Measurements from ENCODE around the gene MAN1A2. TPM values are rescaled to one million over a fixed set of nuclear protein-coding genes. Genes with fewer than 3 reads are reported as not detected.
"Not testable (repeated sequence)": the region's sequence is repeated elsewhere in the genome, so short reads cannot be mapped to it uniquely, and the experiment has no call there.

The MAN1A2 gene
- total RNA-seq, 1 experiment from 2014 or later, result 28.7 TPM

GRCh38 chr1:117453958-117454357 lies 86.7 kb downstream of the MAN1A2 start:
- no peak for TF ChIP-seq POLR2AphosphoS5 (IDR thresholded peaks at IDR 0.05; ENCODE audit: low read depth, low read length)
- TF ChIP-seq CTCF (IDR thresholded peaks at IDR 0.05), result no peak
- TF ChIP-seq TCF7L2 (IDR thresholded peaks at IDR 0.05; ENCODE audit: low read depth, low read length), result no peak
- TF ChIP-seq REST (IDR thresholded peaks at IDR 0.05; ENCODE audit: insufficient read depth in 1 of 2, low read depth in 2 of 2, low read length in 1 of 2), result no peak
- TF ChIP-seq SIN3A (IDR thresholded peaks at IDR 0.05; ENCODE audit: borderline replicate concordance, insufficient read depth, low read depth, low read length), result no peak
- in situ Hi-C loops (cut with HindIII; ENCODE audit: low pct_unique_long_range_greater_than_20kb, low sequenced_read_pairs), result no loop called here
- H3K27me3 ChIP-seq (ENCODE audit: control insufficient read depth, insufficient read depth, low read length), result no peaks in the 10 kb centered on the region
- H3K4me3 ChIP-seq (ENCODE audit: low read depth in 2 of 2, low read length in 2 of 2), result no peak overlapping the region
- DNase-seq (ENCODE audit: low read depth, low spot score) (no peak), ATAC-seq (no peak)
- ChIA-PET CTCF (no interaction called here), POLR2A (no interaction called here)
- no TSS peak for BruUV-seq (replicated peaks)
- H3K9me3 ChIP-seq (ENCODE audit: control insufficient read depth, insufficient read depth, low read depth, low read length), result no peaks in the 10 kb centered on the region
- H3K36me3 ChIP-seq (ENCODE audit: control insufficient read depth, insufficient read depth, low read length), result no peaks in the 10 kb centered on the region
- intact Hi-C loops (cut with micrococcal nuclease; ENCODE audit: unreplicated experiment), result no loop called here
- no peak overlapping the region for H3K27ac ChIP-seq (ENCODE audit: low read length)
- no peaks in the 10 kb centered on the region for H3K4me1 ChIP-seq (ENCODE audit: control insufficient read depth, insufficient read depth, low read length)

- H3K27ac ChIP-seq (ENCODE audit: low read length); DNase-seq (ENCODE audit: low read depth, low spot score); H3K4me3 ChIP-seq (ENCODE audit: low read depth in 2 of 2, low read length in 2 of 2); intact Hi-C loops (cut with micrococcal nuclease; ENCODE audit: unreplicated experiment); BruUV-seq (replicated peaks); POLR2A ChIA-PET; ATAC-seq; H3K4me1 ChIP-seq (ENCODE audit: control insufficient read depth, insufficient read depth, low read length); H3K27me3 ChIP-seq (ENCODE audit: control insufficient read depth, insufficient read depth, low read length); H3K36me3 ChIP-seq (ENCODE audit: control insufficient read depth, insufficient read depth, low read length); CTCF ChIA-PET; in situ Hi-C loops (cut with HindIII; ENCODE audit: low pct_unique_long_range_greater_than_20kb, low sequenced_read_pairs); H3K9me3 ChIP-seq (ENCODE audit: control insufficient read depth, insufficient read depth, low read depth, low read length): not testable (repeated sequence)
These were observed 91.2 kb downstream of the MAN1A2 start for GRCh38 chr1:117458410-117458809.

- Histone ChIP-seq H3K4me3 (ENCODE audit: low read depth in 2 of 2, low read length in 2 of 2) (no peak overlapping the region), H3K4me1 (ENCODE audit: control insufficient read depth, insufficient read depth, low read length) (no peaks in the 10 kb centered on the region), H3K9me3 (ENCODE audit: control insufficient read depth, insufficient read depth, low read depth, low read length) (no peaks in the 10 kb centered on the region), H3K36me3 (ENCODE audit: control insufficient read depth, insufficient read depth, low read length) (no peaks in the 10 kb centered on the region), H3K27me3 (ENCODE audit: control insufficient read depth, insufficient read depth, low read length) (no peaks in the 10 kb centered on the region), H3K27ac (ENCODE audit: low read length) (no peak overlapping the region)
- DNase-seq (ENCODE audit: low read depth, low spot score) (no peak), ATAC-seq (no peak)
- TF ChIP-seq TCF7L2 (IDR thresholded peaks at IDR 0.05; ENCODE audit: low read depth, low read length) (no peak), CTCF (IDR thresholded peaks at IDR 0.05) (no peak), POLR2AphosphoS5 (IDR thresholded peaks at IDR 0.05; ENCODE audit: low read depth, low read length) (no peak), SIN3A (IDR thresholded peaks at IDR 0.05; ENCODE audit: borderline replicate concordance, insufficient read depth, low read depth, low read length) (no peak), REST (IDR thresholded peaks at IDR 0.05; ENCODE audit: insufficient read depth in 1 of 2, low read depth in 2 of 2, low read length in 1 of 2) (no peak)
- intact Hi-C loops (cut with micrococcal nuclease; ENCODE audit: unreplicated experiment) (no loop called here), in situ Hi-C loops (cut with HindIII; ENCODE audit: low pct_unique_long_range_greater_than_20kb, low sequenced_read_pairs) (no loop called here)
- BruUV-seq (replicated peaks), result no TSS peak
- ChIA-PET POLR2A (no interaction called here), CTCF (no interaction called here)
These were observed 99.5 kb downstream of the MAN1A2 start for GRCh38 chr1:117466761-117467160.

Data from Panc1 (cell line).